ENCODE measurements around the gene SPECC1.

DNA sequence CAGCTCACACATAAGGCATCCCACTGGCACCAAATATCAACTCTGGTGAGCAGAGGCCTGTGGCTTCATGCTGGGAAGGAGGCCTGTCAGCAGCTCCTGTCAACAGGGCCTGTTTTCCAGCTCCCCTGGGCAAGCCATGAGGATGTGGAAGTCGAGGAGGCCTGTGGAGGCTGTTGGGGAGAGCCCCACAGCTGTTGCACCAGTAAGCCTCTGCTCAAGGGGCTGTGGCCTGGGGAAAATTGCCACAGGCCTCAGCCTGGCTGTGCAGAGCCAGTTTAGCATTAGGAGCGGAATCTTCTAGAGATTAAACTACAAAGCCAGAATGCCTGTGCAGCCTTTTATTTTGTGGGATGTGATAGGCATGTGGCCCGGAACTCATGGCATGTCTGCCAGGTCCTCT, 202.1 kb downstream of the SPECC1 start:
- TF ChIP-seq, protein P1, sequence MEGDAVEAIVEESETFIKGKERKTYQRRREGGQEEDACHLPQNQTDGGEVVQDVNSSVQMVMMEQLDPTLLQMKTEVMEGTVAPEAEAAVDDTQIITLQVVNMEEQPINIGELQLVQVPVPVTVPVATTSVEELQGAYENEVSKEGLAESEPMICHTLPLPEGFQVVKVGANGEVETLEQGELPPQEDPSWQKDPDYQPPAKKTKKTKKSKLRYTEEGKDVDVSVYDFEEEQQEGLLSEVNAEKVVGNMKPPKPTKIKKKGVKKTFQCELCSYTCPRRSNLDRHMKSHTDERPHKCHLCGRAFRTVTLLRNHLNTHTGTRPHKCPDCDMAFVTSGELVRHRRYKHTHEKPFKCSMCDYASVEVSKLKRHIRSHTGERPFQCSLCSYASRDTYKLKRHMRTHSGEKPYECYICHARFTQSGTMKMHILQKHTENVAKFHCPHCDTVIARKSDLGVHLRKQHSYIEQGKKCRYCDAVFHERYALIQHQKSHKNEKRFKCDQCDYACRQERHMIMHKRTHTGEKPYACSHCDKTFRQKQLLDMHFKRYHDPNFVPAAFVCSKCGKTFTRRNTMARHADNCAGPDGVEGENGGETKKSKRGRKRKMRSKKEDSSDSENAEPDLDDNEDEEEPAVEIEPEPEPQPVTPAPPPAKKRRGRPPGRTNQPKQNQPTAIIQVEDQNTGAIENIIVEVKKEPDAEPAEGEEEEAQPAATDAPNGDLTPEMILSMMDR (conservative IDR thresholded peaks at IDR 0.05) = no peak
- no peak for TF ChIP-seq EZH2 (IDR thresholded peaks at IDR 0.05; ENCODE audit: low read depth)

Measured in PC-9 (cell line).